ENCODE results near the gene EPB41L2.
A peak's percentile ranks its signal among the peaks of the same experiment; 100 is the strongest.
"Not testable (repeated sequence)": the region's sequence is repeated elsewhere in the genome, so short reads cannot be mapped to it uniquely, and the experiment has no call there.

The EPB41L2 gene

DNA sequence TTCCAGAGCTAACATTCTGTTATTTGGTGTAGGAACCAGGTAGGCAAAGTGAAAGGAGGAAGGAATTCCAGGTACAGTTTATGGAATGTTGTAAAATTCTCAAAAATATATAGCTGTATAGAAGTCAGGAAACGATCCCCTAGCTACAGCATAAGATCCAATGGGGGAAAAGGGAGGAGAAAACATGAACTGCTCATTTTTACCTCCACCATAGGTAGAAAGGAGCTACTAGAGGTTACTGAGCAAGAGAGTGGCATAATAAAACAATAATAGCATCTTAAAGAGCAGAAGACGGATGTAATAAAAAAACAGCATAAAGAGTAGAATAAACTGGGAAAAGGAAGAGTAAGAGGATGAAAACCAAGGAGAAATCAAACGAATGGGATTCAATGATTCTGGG lies 26.9 kb downstream of the EPB41L2 start:
- DNase-seq (ENCODE audit: low read depth), result no peak

DNA sequence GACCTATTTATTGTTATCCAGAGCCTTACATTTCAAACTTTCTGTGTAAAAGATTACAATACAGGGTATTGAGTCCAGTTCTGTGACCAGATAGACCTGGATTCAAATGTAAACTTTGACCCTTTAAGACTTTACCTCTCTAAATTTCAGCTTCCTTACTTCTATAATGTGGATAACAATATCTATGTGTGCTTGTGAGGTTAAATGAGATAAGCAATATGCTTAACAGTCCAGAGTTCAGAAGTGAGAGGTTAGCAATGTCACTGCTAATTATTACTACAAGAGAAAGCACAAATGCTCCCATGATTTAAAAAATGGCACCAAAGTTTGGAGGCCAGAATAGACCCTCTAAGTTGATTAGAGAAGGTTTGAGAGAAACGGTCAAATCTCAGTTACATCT lies 27.5 kb downstream of the EPB41L2 start:
- no peak for DNase-seq (ENCODE audit: low read depth)

GRCh38 chr6:131033631-131034030 lies 29.4 kb downstream of the EPB41L2 start:
- DNase-seq (ENCODE audit: low read depth), result no peak

DNA sequence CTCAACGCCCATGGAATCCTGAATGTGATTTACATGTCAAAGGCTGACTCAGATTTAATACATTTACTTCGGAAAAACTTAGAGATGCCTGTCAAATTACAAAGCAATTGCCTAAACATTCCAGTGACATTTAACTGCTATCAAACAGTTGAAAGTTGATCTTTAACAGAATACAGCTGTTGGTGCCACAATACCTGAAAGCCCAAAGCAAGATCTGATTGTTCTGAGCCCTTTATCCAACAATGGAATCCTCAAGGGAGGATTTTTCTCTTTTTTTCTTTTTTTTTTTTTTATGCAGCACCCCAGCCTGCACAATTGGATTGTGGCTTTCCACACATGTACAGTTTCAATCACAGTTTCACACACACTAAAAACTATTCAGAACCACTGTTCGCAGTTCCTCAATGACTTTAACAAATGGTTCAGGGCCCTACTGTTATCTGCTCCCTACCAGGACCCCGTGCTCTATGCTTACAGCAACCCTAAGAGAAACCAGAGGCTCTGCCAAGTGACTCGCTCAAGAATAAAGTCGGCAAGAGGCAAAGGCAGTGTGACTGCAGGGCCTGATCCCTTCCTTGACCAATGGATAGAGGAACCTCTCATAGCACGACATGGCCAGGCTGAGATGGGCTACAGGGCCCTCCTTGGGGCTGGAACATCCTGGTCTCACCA lies 33.3 kb downstream of the EPB41L2 start:
- DNase-seq (ENCODE audit: low read depth), result no peak

GRCh38 chr6:131027326-131027725 lies 35.7 kb downstream of the EPB41L2 start:
- DNase-seq (ENCODE audit: low read depth), result no peak

DNA sequence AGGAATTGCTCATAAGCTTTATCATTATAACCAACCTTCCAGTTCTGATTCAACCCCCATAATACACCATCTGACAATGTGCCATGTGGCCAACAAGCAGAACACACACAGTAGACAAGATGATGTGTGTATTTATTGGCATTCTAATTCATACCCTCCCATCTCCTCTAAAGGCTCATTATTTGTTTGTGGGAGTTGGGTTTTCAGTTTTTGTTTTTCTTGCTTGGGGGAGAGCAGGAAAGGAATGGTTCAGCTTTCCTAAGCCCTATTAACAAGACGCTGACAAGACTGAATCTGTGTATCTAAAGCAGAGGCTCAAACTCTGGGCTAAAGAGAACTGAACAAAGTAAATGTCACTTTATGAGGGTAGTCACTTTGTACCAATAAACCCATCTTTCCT lies 36.8 kb downstream of the EPB41L2 start:
- DNase-seq (ENCODE audit: low read depth), result no peak

- no peak for DNase-seq (ENCODE audit: low read depth)
Observed at GRCh38 chr6:131024565-131024964, 38.5 kb downstream of the EPB41L2 start.

DNA sequence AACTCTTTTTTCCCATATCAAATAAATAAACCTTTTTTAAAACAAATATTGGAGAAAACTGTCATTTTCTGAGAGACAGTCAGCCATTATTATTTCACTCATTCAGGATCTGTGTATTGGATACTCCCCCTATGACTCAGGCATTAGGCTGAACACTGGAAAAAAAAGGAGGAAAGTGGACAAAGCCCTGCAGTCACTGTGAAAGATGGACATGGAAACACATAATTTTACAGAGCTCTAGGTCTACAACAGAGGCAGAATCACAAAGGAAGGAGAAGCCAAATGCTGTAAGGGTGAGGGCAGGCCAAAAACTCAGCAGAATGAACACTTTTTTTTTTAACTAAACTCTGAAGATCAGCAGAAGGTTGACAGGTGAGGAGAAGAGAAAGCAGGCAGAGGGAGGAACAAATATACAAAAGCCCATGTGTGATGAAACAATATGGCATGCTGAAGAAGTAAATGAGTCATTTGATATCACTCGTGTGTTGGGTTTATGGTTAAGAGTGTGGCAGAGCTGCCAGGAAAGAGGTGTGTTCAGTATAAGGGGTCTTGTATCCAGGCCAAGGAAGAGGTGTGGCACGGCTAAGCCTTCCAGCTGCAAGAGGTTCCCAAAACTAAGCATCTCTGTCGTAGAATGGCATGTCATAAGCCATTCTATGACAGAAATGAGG lies 39.1 kb downstream of the EPB41L2 start:
- no peak for DNase-seq (ENCODE audit: low read depth)

DNA sequence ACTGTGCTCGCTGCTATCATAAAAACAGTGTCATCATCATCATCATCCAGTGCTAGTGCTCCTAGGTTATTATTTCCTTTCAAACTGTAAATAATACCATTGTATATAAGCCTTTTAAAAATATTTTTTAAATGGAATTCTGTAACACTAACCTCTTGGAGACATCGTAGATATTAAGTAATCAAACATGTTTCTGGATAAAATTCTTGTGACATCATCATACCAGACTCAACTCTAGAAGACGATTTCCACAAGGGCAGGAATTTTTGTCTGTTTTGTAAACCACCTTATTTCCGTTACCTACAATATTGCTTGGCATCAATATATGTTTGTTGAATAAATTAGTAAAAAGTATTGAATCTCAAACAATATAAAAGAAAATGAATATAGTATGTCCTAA lies 40.4 kb downstream of the EPB41L2 start:
- no peak for DNase-seq (ENCODE audit: low read depth)

DNA sequence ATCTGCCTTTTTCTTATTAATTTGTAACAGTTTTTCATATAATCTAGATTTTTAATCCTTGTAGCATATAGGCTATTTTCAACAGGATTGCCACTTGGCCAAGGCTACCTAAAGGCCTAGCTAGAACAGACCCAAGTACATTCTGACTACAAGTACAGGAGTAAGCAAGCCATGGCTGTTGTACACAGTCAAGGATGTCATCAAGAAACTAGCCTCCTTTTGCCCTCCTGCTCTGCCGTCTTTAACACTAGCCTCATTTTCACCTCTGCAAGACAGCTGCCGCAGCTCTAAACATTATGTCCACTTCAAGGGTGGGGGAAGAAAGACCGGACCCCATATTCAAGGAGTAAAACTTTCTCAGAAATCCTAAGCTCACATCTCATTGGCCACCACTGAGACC lies 45.1 kb downstream of the EPB41L2 start:
- no peak for DNase-seq (ENCODE audit: low read depth)

DNA sequence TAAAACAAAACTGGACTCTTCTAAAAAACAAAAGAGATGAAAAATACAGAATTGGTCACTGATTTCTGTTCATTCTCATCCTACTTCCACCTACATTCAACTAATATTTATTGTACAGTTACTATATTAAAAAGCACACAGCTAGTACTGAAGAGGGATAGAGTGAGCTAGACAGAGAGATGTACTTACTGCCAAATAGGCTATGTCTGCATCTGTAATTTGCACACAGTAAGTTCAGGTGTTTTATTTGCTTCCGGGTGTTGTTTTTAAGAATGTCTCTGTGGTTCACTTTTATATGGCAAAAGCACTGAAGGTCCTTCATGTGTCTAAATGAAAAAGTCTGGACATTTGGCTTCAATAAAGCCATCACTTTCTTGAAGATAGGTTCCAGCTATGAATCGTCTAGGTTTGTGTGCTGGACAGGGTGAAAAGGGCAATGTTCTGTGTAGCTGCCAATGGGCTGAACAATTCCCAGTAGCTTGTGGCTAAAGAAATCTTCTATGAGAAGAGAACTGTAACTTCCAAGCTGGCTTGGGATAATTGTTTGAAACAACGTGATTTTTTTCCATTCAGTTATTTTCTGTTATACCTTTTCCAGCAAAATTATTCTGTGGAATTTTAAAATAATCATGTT lies 47.3 kb downstream of the EPB41L2 start:
- no peak for DNase-seq (ENCODE audit: low read depth)

GRCh38 chr6:131015025-131015591 lies 47.9 kb downstream of the EPB41L2 start:
- no peak for DNase-seq (ENCODE audit: low read depth)

DNA sequence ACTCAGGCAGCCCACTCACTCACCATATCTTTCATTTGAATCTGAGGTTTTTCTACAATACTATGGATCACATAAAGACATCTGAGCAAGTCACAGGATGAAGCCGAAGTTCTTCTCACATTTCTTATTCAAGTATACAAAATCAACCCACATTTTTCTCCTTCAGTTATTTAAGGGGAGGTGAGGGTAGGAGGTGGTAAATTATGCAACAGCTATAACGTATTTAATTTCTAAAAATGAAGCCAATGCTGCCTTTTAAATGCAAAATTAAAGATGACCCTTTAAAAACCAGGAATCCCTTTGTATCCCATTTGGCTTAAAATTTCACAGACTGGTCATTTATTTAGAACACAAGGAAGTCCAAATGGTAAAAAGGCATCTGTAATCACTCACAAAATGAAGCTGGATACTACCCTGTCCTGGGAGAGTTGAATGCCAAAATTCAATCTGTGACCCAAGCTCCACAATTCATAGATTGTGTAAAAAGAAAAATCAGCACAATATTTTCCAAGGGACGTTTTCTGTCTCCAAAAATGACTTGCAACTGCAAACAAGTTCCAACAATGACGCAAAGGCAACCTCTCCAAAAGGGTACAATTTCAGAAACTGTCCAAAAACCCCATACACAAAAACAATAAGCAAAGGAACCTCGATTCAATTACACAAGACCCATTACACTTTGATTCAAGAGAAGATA lies 48.8 kb downstream of the EPB41L2 start:
- DNase-seq (ENCODE audit: low read depth), result no peak

DNA sequence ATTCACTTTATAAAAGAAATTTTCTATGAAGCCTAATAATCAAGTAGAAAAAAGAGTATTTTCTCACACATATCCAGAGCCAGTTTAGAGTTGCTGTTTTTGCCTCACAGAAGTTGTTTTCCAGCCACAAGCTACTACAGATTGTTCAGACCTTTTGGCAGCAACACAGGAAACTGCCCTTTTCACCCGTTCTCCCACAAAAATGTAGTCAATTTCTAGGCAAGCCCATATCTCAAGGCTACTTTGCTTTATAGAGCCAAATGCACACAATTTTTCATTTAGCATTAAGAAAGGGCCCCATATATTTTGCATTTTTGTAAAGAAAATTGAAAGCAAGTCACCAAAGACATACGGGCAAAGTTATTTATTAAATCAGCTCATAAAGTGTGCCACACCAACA lies 49.5 kb downstream of the EPB41L2 start:
- peak; percentile 72 for DNase-seq (ENCODE audit: low read depth)

DNA sequence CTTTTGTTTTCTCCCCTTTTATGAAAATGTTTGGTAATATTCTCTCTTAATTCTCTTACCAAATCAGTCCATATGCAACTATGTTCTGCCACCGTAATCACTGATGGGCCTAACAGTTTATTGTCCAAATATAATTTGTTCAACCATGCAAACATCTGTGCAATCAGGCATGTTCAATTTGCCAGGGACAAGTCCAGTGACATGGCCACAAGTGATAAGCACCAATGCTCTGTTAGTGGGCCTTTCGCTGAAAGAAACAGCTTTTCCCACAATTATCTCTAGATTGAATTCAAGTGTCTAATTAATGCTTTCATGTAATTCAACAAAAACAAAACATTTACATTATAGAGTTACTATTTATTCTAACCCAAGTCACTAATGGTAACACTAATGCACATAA lies 53.3 kb downstream of the EPB41L2 start:
- DNase-seq (ENCODE audit: low read depth), result no peak

- DNase-seq (ENCODE audit: low read depth), result not testable (repeated sequence)
Observed at GRCh38 chr6:131008965-131009364, 54.1 kb downstream of the EPB41L2 start.

DNA sequence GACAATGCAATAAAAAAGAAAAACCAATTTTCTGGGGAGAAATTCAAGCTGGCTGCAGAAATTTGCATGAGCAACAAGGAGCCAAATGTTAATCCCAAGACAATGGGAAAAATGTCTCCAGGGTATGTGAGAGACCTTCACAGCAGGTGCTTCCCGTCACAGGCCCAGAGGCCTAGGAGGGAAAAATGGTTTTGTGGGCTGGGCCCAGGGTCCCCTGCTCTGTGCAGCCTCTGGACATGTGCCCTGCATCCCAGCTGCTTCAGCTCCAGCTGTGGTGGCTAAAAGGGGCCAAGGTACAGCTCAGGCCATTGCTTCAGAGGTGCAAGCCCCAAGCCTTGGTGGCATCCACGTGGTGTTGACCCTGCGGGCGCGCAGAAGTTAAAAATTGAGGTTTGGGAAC lies 55.1 kb downstream of the EPB41L2 start:
- DNase-seq (ENCODE audit: low read depth), result not testable (repeated sequence)

- DNase-seq (ENCODE audit: low read depth), result no peak
Observed at GRCh38 chr6:131007286-131007685, 55.8 kb downstream of the EPB41L2 start.

DNA sequence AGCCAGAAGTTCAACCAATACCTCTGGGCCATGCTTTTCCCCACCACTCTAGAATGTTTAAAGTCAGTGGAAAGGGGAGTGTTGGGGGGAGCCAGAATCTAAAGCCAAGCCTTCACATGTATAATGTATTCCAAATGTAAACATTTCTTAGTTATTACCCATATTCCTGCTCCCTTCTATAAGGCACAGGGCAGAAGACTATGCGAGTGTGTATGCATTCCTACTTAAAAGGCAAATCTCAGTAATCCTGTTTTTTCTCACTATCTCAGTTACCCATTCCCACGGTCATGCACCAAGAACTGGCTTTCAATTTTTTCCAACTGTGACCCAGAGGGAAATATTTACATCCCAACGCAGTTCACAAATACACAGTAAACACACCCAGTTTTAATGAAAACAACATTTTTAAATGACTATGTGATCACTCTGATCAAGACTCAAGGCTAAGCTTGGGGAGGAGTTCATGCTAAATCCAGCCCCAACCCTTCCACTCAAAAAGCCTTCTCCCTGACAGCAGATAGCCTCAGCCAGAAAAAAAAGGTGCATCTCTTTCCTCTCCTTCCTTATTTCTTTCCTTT lies 57.5 kb downstream of the EPB41L2 start:
- no peak for DNase-seq (ENCODE audit: low read depth)

DNA sequence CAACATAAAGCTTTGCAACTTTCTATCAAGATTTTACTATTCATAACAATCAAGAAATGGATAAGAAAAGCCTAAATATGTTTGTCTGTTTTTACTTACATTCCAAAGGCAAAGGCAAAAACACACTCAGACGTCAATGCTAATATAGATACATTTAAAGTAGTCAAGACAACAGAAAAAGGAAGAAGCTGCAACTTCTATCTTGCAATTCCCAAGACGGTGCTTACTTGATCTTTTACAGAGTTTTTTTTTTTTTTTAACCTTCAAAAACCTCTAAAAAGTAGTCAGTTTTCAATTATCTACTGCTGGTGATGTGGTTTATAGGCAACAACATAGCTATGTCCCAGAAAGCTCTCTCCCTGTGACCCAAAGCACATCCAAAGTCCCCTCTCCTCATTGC lies 58.1 kb downstream of the EPB41L2 start:
- no peak for DNase-seq (ENCODE audit: low read depth)

- no peak for DNase-seq (ENCODE audit: low read depth)
Observed at GRCh38 chr6:131004387-131004755, 58.7 kb downstream of the EPB41L2 start.
